Activated CD8-positive, alpha-beta memory T cell treated with anti-CD3 and anti-CD28 coated beads for 1 hour (primary cell): Measurements from ENCODE around the gene SLC37A4.
"Not testable (repeated sequence)": the region's sequence is repeated elsewhere in the genome, so short reads cannot be mapped to it uniquely, and the experiment has no call there.

Experiments
- DNase-seq, 2 donors: peaks; one replicate each; pipeline ENCODE4 v3.0.0-alpha.2; 2020; ENCODE audit warnings: low read depth in 1 of 2; ENCODE audit errors: extremely low read depth in 1 of 2

Gene SLC37A4

DNA sequence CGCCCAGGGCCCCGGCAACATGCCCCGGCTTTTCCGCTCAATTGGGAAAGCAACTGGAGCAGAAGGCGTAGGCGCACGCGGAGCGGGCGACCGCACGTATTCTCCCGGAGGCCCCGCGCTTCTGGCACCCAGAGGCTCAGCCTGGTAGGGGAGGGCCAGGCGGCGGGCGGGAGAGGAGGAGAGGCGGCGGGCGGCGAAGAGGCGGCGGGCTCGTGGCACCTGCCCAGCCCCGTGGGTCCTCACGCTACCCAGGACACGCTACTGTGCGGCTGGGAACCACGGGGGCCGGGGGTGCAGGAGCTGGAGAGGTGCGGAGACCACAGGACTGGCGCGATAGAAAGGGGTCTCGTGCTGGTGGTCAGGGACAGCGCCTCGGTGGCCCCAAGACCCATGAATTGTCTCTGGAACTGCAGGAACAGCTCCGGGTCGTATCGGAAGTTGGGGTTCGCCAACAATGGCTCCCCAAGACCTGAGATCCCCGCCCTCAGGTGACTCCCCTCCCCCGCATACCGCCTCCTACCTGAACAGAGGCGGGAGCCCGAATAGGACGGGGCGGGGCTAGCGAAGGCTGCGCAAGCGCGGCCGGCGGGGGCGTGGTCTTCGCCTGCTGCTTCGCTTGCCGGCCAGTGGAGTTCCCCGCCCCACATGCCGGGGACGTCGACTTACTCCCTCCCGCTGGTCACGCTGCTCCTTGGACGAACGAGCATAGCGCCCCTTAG lies at the start of gene SLC37A4:
SLC37A4 (minus strand) TSS at position 549 of the 719 bp plus-strand sequence.
- peak; percentile 95 to 99 for DNase-seq

DNA sequence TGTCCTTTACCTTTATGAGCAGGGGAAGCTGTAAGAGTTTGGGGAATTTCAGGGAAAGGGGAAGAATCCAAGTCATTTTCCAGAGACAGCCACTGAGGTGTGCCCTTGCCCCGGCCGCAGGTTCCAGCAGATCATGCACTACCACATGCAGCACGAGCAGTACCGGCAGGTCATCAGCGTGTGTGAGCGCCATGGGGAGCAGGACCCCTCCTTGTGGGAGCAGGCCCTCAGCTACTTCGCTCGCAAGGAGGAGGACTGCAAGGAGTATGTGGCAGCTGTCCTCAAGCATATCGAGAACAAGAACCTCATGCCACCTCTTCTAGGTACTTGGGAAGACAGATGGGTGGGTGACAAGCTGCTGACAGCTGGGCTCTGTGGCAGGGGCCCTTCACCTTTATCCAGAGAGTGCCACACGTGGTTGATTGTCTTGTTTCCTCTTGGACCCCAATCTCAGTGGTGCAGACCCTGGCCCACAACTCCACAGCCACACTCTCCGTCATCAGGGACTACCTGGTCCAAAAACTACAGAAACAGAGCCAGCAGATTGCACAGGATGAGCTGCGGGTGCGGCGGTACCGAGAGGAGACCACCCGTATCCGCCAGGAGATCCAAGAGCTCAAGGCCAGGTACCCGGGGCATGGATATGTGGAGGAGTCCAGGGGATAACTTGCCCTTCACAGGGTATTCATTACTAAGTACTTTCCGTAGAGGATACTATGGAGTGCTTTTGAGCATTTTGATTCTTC lies 48.2 kb upstream of the SLC37A4 start:
- no peak for DNase-seq

DNA sequence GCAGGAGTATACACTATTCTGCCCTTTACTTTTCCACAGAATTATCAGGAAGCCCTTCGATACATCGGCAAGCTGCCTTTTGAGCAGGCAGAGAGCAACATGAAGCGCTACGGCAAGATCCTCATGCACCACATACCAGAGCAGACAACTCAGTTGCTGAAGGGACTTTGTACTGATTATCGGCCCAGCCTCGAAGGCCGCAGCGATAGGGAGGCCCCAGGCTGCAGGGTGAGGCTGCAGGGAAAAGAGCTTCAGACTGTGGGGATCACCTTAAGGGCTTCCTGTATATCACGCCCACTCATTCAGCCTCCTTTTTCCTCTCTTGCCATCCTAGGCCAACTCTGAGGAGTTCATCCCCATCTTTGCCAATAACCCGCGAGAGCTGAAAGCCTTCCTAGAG lies 47.2 kb upstream of the SLC37A4 start:
- DNase-seq, result no peak

DNA sequence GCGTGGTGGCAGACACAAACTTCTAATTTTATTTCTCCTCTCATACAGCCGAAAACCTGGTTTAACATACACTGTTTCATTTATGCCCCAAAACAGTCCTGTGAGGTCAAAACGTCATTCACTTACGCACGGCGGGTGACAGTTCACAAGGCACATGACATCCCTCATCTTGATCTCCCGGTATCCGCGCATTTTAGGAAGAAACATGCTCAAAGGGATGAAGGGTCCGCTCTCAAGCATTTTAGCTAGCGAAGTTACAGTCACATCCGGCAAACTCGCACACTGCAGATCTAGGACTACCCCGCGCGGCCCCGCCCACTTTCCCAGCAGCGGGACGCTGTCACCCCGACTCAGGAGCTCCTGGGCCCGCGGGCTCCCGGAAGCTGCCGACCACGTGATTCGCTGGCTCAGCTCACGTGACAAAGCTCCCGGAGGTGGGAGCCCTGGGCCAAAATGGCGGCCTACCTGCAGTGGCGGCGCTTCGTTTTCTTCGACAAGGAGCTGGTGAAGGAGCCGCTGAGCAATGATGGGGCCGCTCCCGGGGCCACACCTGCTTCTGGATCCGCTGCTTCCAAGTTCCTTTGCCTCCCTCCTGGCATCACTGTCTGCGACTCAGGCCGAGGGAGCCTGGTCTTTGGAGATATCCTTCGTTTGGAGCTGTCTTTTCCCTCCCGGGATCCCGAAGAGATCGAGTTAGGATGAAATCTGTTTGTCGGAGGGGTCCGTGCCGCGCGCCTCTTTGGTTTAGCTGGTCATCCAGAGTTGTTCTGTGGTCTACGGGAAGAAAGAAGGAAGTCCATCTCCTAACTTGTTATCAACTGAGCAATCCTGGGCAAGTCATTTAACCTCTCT lies 36.9 kb upstream of the SLC37A4 start, which contains the start of gene VPS11:
VPS11 (plus strand) TSS at position 448 of the 852 bp plus-strand sequence; CDS start at position 454, 6 bp downstream.
- peak; percentile 91 to 98 for DNase-seq

DNA sequence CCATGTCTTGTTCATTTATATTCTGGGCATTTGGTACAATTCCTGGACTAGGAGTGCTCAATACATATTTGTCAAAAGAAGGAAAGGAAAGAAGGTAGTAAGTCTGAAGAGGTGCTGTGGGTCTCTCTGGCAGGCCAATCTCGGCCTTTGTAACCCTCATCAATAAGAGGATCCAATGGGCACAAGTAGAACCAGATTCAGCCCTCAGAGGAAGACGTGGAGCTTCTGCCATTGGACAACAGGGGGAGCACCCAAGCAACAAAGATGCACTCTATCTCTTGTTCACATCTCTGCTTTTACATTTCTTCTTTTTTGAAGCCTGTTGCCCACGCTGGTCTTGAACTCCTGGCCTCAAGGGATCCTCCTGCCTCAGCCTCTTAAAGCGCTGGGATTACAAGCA lies 34.7 kb upstream of the SLC37A4 start:
- no peak for DNase-seq

DNA sequence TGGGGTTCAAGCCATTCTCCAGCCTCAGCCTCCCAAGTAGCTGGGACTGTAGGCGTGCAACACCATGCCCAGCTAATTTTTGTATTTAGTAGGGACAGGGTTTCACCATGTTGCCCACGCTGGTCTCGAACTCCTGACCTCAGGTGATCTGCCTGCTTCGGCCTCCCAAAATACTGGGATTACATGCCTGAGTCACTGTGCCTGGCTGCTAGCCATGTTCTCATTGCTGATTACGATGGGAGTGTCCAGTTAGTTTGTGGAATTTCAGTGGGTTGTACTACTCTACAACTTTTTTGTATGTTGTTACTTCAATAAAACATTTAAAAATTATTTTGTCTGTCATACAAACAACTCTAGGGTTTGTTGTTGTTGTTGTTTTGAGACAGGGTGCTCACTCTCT lies 32.1 kb upstream of the SLC37A4 start:
- DNase-seq, result no peak

DNA sequence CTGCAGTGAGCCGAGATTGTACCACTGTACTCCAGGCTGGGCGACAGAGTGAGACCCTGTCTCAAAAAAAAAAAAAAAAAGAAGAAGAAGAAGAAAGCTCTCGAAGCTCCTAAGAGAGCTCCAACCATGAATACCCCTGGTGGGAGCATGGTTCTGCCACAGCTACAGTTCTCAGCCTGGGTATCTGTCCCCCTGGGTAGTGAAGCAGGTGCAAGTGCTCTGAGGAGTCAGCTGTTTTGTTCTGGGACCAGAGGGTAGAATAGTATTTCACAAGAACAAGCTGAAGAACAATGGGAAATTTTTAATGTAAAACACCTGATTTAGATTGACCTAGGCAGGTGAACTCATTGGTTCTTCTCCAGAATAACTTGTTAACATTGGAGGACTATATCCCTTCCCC lies 30.6 kb upstream of the SLC37A4 start:
- no peak for DNase-seq

DNA sequence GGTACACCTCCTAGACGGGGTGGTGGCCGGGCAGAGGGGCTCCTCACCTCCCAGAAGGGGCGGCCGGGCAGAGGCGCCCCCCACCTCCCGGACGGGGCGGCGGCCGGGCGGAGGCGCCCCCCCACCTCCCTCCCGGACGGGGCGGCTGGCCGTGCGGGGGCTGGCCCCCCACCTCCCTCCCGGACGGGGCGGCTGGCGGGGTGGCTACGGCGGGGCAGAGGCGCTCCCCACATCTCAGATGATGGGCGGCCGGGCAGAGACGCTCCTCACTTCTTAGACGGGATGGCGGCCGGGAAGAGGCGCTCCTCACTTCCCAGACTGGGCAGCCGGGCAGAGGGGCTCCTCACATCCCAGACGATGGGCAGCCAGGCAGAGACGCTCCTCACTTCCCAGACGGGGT lies 28.5 kb upstream of the SLC37A4 start:
- not testable (repeated sequence) for DNase-seq

DNA sequence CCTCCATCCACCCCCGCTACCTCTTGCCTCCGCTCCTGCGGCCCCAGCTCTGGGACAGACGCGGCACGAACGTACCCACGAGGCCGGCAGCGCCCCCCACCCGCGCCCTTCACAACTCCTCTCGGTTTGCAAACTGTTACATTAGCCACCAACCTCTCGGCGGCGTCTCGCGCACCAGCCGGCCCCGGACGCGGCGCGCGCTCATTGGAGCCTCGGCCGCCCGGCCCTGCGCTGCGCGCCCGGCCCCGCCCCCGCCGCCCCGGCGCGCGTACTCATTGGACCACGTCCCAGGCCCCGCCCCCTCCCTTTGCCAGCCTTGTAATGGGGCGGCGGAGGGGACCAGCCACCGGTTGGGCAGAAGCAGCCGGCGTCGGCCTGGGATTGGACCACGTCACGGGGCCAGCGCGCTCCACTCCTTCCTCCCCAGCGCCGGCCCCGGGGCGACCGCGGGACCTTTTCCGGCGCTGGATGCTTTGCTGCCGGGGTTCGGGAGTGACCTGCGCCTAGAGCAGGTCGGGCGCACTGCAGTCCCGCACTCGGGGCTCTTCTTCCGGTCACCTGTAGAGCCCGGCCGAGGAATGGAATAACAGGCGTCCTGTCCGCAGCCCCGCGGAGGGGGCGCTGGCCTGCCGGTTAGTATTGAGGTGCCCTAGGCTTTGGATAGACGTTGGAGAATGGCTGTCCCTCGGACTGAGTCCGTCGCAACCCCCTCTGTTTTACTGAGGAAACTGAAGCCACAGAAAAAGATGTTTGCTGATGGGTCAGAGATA lies 26.5 kb upstream of the SLC37A4 start, which contains the start of gene HYOU1:
HYOU1 (minus strand) TSS at position 206 of the 770 bp plus-strand sequence. CDS start 1,045 bp downstream, outside the sequence.
- peak; percentile 94 to 99 for DNase-seq

DNA sequence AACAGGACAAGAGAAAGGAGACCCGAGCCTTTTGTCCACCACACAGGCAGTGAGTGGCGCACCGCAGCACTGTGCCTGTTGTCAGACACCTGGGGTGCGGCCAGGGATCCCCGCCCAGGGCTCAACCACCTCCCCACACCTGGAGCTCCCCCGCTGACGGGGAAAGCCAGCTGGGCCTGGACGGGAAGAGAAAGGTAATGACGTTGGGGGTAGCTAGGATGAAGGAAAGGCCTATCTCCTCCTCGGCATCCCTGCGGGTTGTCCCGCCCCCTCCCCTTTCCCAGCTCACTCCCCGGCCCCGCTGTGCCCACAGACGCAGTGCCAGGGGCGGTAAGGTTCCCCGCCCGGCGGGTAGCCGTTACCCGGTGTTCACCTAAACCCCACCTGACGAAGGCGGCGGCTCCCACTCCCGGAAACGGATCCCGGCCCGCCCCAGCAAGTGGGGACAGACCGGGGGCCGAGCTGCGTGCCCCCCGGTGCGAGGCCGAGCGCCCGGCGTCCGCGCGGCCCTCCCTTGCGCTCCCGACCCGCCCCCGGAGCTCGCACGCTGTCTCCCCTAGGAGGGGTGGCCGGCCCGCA lies 25.8 kb upstream of the SLC37A4 start:
- peak in 1 of 2 donors; percentile 11 for DNase-seq

DNA sequence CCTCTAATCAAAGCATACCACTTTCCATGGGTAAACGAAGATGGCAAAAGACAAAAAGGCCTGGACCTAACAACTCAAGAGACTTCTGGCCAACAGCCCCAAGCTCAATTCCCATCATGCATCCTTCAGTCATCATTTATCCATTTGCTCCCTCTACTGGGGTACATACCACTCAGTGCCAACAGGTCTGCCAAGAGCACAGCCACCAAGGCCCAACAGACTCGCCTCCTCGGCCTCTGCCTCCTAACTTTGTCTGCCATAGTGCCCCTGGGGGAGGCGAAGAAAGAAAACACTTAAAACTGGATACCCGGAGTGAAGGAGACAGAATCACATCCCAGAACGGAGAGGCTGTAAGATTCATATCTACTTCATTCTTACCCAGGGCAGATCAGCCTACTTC lies 25.2 kb upstream of the SLC37A4 start:
- no peak for DNase-seq

DNA sequence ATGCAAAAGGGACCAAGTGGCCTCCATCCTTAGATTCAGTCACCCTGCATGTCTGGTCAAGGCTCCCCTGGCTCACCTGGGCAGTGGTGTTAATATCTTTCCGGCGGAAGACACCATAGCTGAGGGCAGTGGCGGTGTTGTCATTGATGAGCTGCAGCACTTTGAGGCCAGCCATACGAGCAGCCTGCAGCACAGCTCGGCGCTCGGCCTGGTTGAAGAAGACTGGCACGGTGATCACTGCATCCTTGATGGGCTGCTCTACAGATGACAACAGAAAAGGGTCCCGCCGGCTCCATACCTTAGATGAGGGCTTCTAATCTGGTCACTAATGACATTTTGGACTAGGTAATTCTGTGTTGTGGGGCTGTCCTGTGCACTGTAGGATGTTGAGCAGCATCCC lies 23.7 kb upstream of the SLC37A4 start:
- no peak for DNase-seq

DNA sequence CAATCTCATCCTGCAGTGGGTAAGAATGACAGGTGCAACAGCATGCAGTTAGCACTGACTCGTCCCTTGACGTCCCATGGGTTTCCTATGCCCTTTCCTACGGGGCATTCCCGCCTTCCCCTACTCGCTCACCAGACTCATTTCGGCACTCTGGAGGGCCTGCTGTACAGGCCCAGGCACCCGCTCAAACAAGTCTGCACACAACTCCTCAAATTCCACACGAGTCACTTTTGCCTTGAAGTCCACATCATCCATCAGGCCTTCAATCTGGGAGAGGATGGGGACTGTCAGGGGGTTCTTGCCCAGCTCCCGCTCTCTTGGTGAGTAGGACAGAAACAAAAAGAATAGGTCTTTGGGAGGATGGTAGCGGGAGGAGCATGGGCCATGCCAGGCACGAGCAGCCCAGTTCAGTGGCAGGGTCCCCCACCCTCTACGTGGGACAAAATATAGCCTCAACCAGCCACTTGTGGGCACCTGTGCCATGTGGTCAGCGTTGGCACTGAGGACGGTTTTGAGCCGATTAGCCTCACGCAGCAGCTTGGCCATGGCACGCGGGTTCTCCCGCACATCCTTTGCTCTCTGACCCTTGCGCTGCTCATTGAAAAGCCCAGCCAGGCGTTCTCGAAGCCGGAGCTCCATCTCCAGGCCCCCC lies 21.6 kb upstream of the SLC37A4 start:
- no peak for DNase-seq

DNA sequence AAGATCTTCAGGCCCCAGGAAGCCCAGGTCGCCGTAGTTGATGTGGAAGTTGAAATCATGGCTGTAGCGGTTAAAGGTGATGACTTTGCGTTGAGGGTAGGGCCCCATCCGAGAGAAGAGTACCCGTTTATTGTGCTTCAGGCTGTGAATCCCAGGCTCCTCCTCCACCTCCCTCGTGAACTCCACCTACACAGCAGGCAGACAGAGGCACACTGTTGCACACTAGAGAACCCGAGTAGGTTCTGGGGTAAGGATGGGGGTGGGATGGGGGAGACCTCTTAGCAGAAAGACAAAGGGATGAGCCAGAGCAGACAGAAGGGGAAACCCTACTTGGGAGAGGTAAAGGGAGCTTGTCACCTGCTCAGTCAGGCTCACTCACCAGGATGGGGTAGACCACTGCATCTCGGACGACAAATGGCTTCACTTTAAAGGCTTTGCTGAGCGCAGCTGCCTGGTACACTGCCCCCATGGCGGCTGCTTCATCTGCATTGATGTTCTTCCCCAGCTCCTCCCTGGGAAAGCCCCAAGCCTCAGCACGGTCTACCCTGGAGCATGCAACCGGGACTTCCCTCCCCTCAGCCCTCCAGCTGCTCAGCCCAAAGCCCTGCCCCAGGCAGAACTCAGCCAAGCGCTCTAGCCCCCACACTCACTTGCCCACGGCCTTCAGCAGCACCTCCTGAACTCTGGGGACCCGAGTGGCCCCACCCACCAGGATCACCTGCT lies 20.9 kb upstream of the SLC37A4 start:
- no peak for DNase-seq

DNA sequence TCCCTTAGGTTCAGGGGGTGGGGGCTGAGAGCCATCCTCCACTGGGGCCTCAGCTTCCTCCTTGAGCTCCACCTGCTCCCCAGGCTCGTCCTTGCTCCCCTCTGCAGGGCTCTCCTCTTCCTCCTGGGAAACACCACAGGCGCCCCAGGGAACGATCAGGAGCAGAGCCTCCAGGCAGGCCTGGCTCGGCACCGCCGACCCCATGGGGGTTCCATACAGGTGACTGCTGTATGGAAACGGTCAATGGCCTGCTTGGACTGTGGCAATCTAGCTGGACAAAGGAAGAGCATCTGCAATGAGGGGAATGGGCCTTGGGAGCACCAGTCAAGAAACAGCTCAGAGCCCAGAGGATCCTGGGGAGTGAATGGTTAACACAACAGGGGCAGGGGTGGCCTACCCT lies 18.4 kb upstream of the SLC37A4 start:
- no peak for DNase-seq

DNA sequence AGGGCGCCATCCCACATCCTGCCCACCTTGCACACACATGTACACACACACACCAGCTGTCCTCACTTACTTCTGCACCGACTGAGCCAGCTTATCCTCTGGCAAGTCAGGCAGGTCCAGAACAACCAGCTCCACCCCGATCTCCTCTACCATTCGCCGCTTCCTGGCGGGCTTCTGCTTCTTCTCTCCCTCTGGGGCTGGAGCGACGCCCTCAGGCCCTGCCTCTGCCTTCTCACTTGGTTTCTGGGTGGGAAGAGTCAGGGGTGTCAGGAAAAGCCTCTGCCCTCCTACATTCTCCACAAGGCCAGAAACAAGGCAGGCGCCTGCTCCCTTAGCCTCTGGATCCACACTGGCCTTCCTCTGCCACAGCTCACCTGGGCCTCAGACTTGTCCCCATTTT lies 18.0 kb upstream of the SLC37A4 start:
- no peak for DNase-seq

DNA sequence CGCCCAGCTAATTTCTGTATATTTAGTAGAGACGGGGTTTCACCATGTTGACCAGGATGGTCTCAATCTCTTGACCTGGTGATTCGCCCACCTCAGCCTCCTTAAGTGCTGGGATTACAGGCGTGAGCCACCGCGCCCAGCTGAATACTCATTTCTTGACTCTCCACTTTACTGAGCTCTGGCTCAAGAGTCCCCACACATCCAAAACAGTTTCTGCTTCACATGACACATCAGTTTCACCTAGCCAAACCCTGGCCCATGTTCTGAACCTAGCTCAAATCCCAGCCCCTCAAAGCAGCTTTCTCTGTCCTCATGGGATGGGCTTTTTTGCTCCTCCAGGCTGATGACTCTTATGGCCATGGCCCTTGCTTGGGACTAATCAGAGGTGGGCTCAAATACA lies 16.5 kb upstream of the SLC37A4 start:
- no peak for DNase-seq

DNA sequence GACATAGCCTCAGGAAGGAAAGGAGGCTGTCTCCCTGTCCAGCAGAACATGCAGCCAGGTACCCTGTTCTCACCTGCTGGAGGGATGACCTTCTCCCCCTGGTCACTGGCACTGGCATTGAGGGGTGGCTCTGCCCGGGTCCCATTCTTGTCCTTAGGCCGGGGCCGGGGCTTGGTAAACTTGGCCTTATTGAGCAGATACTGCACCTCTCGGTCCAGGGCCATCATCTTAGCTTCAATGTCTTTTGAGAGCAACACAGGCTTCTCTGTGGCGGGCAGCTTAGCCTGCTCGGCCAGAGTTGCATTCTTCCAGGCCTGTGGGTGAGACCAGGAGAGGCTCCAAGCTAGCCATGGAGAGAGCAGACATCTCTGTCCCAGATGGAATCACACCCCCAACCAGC lies 15.8 kb upstream of the SLC37A4 start:
- DNase-seq, result no peak

DNA sequence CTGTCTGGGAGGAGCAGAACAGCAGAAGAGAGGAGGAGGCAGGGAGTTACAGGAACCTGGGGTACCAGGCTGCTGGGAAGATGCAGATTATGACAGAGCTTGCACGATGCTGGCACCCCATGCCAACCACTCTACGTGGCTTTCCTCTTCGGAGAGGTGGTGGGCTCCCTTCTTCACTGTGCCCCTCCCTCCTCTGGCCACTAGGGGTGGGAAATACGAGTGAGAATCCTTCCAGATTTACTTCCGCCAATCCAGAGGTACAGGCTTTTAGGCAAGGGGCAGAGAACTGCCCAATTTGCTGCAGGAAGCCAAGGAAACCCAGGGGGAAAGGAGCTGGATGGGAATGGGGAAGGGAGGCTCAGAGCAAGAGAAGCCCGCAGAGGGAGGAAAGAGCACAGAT lies 14.0 kb upstream of the SLC37A4 start:
- no peak for DNase-seq
